Stimulated activated CD8-positive, alpha-beta memory T cell treated with anti-CD3 and anti-CD28 coated beads, Interleukin-12 subunit alpha, Interleukin-12 subunit beta, amount 100 ng/mL, for 1 hour (primary cell): ENCODE results near the gene ZNF296.

ENCODE experiments used
- DNase-seq: peaks from one replicate; pipeline ENCODE4 v3.0.0-alpha.2; 2020; ENCODE audit warnings: low read depth

ZNF296 gene

DNA sequence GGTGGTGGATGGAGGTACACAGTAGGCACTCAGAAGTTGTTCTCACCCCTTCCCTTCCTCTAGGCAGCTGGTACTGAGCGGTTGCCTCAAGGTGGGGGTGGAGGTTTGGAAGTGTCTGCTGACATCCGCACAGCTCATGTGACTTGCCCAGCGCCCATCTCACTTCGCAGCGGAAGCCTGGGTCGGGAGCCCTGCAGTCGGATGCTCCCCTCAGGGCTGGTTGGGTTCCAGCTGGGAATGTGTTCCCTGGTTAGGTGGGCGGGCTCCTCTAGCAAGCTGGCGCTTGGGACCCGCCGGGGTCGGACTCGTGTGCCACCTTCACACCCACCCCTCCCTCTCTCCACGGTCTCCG is 26.9 kb upstream of the ZNF296 start:
- DNase-seq, result no peak

DNA sequence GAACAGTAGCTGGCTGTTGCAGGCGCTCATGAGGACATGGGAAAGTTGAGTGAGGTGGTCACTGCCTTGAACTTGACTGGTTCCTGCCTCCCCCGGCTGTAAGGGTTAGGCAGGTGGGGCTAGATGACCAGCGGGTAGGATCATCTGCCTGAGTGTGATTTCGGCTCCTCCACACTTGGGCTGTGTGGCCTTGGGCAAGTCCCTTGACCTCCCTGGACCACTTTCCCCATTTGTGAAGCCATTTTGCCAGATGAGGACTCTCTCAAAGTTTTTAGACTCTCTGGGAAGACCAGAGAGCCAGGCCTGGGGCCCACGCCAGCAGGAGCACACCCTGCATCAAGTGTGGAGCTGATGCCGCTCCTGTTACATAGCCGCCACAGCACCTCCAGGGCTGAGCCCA is 26.2 kb upstream of the ZNF296 start:
- DNase-seq, result no peak

DNA sequence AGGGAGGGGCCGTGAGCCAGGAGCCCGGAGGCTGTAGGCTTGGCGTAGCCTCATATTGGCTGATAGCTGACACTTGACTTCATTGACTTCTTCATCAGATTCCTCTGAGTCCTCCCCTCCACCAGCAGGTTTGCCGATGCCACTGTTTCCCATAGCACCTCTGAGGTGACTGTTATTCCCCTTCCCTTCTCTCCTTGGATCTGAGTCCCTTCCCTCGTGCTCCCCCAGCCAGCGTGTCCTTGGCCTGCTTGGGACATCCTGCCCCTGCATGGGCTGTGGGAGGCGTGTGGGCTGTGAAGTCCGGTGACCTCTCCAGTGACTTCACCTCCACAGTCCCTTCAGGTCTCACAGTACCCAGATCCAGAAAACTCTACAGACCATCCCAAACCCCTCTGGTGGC is 25.5 kb upstream of the ZNF296 start:
- no peak for DNase-seq

DNA sequence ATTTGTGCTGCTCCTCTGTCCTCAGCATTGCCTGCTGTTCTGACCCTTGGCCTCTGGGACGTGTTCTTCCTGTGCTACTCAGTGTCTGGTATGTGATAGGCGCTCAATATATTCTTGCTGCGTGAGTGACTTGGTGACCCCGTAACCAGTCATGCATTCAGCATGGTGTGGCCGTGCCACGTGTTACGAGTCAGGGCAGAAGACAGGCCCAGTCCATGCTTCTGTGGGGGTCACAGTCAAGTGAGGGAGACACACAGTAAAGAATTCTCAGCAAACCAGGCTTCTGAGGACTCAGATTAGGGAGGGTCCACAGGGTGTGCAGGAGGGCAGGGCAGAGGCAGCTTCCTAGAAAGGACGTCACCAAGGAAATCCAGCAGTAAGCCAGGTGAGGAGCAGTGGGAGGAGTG is 24.6 kb upstream of the ZNF296 start:
- DNase-seq, result no peak

DNA sequence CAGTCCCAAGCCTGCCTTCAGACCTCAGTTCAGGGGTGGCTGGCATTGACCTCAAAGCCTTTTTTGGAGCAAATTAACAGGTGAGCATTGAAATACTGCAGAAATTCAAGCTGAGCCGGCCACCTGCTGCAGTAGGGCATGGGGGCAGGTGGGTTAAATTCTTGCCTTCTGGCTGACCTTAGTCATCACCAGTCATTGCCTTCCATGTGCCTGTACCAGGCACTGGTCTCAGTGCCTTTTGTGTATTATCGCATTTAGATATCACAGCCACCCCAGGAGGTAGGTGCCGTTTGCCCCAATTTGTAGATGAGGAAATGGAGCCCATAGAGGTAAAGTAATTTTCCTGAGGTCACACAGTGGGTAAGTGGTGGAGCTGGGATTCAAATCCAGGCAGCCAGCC is 23.9 kb upstream of the ZNF296 start:
- DNase-seq, result no peak

DNA sequence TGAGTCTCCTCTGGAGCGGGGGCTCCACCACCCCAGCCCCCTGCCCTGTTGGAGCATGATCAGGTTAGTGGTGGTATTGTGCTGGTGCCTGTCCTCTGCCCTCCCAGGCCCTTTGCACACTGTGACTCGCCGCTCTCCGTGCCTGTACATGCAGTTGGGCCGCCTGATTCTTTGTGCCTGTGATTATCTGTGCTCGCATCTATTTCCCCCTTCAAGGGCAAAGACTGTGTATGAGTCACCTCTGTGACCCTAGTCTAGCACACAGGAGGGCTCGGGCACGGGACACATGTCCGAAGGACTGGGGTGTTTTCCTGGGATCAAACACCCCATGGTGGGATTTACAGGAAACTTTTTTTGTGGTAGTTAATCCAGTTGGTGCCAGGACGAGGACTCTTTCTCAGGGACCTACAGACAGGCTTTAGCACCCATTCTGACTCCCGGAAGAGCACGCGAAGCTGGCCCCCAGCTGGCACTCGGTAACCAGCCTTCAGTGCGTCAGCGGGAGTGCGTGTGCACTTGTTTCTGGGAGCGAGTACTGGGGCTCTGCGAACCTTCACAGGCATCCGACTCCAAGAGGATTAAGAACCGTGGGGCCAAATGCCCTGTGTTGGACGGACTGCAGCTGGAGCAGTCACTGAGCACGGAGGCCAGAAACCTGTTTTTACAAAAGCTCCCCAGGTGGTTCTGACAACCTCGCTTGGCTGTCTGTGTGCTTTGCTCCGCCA is 23.4 kb upstream of the ZNF296 start:
- no peak for DNase-seq

DNA sequence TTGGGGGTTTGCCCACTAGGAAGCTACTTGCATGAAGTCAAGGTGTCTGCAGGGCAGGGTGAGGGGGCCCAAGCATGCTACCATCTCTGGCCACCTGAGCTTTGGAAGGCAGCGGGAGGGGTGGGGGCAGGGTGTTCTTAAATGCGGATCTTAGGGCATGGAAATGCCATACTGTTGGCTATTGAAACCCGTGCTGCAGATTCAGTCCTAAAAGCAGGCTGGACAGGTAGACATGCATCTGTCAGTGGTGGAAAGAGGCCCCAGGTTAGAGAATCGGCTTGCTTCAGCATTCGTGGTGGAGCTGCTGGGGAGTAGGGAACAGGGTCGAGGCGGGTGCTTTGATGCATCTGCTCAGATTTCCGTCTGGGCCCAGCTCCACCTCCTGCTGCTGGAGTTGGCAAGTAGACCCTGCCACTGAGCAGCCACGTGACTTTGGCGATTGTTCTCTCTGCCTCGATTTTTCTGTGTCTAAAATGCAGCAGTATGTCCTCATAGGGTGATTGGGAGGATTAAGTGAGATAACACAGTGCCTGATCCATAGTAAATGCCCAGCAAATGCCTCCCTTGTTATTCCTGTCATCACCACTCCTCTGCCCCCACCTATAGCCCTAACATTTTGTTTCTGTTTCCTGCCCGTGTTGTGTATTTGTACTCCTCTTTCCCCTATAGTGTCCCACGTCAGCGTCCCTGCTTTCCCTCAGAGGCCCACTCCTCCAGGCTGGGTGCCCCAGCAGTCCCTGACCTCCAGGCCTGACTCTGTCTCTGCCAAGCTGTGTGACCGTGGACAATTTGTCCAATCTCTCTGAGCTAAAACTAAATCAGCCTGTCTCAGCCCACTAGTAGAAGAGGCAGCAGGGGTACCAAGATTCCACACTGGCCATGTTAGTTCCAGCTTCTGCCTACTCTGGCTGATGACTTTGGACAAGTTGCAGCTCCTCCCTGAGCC is 22.5 kb upstream of the ZNF296 start:
- no peak for DNase-seq

DNA sequence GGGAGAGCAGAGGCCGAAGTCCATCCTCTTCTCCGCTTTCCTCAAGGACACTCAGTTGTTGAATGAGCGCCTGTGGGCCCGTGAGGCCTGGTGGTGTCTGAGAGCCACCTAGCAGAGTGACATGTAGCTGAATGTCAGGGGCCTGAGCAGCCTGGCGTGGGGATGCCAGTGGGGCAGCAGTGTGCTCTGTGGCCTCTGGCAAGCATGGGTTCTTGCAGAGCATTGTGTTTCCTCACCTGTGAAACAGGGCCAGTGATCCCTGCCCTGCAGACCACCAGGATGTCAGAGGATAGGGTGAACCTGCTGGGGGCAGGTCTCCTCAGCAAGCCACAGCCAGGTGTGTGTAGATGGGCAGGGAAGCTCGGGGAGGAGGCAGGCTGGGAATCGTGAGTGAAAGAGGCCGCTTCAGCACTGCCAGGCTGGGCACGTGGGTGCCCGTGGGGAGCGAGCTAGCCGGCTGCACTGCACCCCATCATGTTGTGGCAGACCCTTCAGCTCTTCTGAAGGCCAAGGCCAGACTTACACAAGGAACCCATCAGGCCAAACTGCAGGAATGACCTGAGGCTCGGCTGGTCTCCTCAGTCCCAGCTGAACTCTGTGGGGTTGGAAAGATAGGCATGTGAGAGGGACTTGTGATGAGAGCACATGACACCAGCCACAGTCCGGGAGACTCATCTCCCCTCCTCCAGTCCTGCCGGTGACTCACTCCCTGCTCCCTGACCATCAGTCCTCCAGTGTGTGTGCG is 21.7 kb upstream of the ZNF296 start:
- no peak for DNase-seq

DNA sequence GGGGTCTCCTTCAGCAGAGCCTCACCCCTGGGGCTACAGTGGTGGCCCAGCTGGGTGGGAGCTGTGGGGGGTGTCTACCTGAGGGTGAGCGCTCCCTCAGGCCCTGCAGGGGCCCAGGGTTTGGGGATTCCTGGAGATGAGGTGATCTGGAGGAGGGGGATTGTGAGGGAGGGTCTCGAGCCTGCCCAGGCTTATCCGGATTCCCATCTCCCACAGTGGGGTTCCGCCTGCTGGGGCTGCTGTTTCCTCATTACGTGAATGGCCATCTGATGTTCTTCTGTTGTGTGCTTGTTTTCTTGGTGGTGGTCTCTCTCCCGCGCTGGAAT is 21.1 kb upstream of the ZNF296 start:
- DNase-seq, result no peak

DNA sequence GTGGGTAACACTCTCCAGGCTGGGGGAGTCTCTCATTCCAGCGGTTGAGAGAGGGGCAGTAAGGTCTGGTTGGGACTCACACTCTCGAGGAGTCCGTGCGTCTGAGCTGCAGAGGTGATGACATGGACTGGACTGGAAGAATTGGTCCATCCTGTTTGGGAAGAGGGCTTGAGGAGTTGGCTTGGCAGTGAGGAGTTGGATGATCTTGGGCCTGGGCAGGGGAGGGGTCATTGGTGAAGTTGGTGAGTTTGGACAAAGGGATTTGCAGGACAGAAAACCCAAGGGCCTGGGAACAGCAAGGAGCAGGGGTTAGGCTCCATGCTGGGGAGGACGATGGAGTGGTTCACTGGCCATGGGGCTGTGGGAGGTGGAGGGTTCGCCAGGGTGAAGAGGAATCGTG is 20.4 kb upstream of the ZNF296 start:
- DNase-seq, result no peak

DNA sequence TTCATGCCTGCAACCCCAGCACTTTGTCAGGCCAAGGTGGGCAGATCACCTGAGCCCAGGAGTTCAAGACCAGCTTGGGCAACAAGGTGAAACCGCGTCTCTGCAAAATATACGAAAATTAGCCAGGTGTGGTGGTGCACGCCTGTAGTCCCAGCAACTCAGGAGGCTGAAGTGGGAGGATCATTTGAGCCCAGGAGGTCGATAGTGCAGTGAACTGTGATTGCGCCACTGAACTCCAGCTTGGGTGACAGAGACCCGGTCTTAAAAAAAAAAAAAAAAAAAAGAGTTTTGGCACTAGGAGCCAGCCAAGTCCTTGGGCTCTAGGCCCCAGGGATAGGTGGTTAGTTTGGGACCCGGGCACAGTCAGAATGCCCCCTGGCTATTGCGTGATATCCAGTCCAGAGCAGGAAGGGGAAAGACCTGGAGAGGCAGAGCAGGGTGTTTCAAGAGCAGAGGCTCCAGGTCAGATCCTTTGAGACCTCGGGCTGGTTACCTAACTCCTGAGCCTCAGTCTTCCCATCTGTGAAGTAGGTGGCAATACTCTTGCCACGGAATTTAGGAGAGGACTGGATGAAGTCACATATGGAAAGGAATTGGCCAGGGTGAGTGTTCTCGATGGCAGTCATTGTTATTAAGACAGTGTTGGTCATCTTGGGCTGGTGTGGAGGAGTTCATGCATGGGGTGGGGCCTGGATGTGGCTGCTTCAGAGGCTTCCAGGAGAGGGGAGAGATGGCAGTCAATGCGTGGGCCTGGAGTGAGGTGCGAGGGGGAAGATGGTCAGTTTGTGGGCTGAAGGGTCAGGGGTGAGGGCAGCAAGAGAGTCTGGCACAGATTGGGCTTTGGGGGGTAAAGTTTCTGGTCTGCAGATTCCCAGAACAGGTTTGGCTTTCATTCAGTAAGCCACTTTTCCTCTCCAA is 19.5 kb upstream of the ZNF296 start:
- DNase-seq, result no peak

DNA sequence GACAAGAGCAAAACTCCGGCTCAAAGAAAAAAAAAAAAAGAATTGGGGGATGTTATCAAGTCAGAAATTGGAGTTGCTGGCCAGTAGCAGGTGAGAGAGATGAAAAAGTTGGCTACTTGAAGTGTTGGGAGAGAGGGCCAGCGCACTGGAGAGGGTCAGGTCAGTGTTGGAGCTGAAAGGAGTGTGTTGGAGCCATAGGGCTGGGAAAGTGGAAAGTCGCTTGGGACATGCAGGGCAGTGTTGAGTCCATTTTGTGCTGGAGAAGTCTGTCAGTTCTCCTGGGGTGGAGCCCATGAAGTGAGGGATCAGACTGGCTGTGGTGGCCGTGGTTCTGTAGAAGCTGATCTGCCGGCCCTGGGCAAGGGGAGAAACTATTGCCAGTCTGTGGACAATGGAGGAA is 18.4 kb upstream of the ZNF296 start:
- no peak for DNase-seq

DNA sequence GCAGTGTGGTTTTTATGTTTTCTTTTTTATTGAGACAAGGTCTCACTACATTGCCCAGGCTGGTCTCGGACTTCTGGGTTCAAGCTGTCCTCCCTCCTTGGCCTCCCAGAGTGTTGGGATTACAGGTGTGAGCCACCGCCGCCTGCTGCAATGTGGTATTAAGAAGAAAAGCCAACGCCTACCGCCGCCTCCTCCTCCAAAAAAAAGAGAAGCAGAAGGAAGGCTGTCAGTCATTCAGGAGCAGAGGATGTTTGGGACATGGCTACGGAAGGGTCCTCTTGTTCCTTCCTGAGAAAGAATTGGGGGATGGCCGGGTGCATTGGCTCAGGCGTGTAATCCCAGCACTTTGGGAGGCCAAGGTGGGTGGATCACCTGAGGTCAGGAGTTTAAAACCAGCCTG is 17.9 kb upstream of the ZNF296 start:
- DNase-seq, result no peak

DNA sequence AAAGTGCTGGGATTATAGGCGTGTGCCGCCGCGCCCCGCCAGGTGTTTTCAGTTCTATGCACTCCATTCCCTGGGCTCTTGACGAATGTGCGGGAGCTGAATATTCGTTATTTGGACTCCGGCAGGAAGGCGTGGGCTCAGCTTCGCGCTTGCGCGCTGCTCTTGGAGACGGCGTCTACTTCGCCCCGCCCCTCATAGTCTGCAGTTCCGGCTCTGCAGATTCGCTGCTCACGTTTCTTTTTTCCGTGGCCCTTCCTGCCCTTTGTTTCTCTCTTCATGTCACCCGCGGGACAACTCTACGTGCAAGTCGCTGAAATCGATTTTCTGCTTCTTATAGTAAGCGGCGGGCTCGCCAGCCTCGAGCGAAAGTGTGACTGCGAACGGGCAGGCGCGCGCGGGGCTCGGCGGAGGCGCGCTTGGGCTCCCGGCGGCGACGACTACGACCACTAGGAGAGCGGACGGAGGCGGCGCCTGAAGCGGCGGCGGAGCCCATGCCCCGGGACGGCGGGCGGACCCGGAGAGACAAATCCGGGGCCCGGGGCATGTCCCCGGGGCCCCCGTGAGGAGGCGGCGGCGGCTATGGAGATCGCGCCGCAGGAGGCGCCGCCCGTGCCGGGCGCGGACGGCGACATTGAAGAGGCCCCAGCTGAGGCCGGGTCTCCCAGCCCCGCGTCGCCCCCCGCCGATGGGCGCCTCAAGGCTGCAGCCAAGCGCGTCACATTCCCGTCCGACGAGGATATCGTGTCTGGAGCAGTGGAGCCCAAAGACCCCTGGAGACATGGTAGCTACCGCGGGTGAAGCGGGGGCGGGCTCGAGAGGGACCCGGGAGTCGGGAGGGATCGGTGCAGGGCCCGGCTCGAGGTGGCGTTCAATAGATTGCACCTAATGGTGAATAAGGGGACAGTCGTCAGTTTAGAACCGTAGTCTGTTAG is 16.7 kb upstream of the ZNF296 start, which contains the start of gene PPP1R37:
PPP1R37 (plus strand) TSS at position 433 of the 932 bp plus-strand sequence; CDS start at position 580, 147 bp downstream.
- DNase-seq, result peak; percentile 88

DNA sequence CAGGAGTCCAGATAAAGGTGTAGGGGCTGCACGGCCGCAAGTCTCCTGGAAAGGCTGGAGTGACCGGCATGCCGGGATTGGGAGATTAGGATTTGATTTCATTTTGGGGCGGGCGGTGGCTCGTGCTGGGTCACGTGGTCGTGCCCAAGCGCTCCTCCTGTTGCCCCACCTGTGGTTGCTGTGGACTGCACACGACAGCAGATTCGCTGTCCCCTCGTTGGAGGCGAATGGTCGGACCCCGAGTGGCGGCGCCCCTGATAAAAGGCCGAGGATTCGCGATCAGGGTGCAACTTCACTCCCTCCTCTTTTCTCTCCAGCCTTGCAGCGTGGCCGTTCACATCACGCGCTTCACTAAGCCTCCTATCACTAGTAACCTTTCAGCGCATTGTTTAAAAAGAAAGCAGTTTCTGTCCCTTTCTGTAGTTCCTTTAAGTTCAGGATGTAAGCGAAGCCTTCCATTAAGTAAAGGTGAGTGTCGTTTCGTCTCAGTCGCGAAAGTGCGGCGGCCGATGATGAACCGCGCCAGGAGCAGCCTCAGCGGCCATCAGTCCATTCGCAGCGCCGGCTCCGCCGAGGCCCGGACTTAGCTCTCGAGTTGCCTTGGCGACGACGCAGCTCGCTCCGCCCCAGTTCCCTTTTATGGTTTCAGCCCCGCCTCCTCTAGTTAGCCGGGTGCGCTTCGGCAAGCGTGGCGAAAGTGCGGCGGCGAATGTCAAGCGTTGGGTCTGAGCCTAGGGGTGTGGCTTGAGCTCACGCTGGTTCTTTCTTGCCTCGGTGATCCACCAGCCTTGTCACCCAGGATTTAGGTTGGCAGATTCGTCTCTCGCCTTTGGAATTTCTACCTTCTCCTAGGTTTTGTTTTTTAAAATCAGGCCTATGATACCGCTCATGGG is 15.0 kb upstream of the ZNF296 start:
- DNase-seq, result peak; percentile 95

DNA sequence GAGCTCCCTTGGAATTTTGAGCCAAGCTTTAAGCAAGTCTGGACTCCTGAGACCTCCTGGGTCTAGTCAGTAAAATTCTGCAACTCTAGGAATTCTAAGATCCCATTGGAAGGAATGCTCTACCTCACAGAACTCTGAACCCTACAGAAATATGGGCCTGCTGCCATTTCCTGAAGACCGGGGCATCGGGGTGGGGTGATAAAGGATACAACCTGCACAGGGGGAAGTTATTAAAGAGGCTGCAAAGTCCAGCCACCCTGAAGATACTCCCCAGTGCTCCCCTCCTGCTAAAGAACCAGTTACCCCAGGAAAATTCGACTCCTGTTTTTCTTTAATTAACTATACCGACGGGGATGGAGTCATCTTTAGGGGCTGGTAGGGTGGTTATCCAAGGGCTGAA is 14.3 kb upstream of the ZNF296 start:
- DNase-seq, result no peak

DNA sequence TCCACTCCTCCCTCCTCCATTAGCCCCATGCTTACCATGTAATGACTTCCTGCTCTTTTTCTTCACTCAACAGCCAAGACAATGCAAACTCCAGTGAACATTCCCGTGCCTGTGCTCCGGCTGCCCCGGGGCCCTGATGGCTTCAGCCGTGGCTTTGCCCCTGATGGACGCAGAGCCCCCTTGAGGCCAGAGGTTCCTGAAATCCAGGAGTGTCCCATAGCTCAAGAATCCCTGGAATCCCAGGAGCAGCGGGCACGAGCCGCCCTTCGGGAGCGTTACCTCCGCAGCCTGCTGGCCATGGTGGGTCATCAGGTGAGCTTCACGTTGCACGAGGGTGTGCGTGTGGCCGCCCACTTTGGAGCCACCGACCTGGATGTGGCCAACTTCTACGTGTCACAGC is 13.8 kb upstream of the ZNF296 start:
- no peak for DNase-seq

DNA sequence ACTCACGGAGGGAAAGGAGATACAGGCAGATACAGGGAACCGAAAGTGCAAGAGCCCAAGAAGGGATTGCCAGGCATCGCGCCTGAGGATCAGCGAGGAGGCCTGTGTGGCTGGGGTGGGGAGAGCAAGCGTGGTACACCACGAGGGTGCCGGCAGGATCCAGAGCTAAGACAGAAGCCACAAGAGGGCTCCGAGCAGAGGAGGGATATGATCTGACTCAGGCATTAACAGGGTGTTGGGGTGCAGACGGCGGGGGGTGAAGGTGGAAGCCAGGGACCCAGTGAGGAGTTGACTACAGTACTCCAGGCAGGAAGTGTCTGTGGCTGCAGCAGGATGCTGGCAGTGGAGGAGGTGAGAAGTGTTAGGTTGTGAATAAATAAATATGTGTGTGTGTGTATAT is 11.3 kb upstream of the ZNF296 start:
- DNase-seq, result no peak

DNA sequence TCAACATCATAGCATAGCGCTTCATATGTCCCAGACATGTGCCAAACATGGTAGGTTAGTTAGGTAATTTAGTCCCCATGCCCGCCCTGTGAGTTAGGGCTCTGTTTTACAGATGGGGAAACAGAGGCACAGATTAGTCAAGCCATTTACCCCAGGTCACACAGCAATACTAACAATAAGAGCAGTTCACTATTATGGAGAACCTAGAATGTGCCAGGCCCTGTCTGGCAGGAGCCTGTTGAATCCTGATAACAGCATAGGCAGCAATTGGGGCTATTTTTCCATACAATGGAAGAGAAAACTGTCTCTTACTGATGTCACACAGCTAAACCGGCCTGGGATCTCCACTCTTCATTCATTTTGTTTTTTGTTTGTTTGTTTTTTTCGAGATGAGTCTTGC is 10.2 kb upstream of the ZNF296 start:
- no peak for DNase-seq

DNA sequence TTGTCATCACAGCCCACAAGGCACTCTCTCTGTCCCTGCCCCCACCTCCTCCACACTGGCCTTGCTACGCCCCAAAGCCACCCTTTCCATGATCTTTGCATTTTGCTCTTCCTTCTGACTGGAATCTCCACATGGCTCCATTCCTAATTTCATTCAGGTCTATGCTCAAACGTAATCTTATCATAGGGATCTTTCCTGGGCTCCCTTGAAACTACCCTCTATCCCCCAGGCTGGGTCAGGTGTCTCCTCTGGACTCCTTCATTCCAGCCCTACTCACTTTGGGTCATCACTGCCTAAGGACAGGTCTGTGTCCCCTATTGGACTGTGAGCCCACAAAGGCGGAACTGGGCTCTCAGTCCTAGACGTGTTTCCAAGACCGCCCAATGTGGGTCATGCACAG is 5.9 kb upstream of the ZNF296 start:
- DNase-seq, result no peak
